Fibroblast of the aortic adventitia (primary cell): ENCODE data around the gene ZNF511. TPM values are rescaled to one million over a fixed set of nuclear protein-coding genes. Genes with fewer than 3 reads are reported as not detected.

Source experiments
- DNase-seq: peaks from one replicate; pipeline ENCODE4 v3.0.0-alpha.2; 2010; ENCODE audit warnings: low read depth
- H3K4me3 ChIP-seq: 2 replicates; pipeline ENCODE4 v1.5.1; 2011; ENCODE audit warnings: low read depth, mild to moderate bottlenecking, control low read depth, low read length, moderate library complexity
- CTCF ChIP-seq: IDR thresholded peaks from 2 replicates; pipeline ENCODE4 v1.5.1; 2011; ENCODE audit warnings: mild to moderate bottlenecking, low read length, control low read depth, inconsistent platforms; ENCODE audit not compliant: insufficient read depth
- total RNA-seq: library from RNA; depleted of rRNA; stranded (reverse); fragments of >200 nt; gene quantifications from 2 replicates; pipeline ENCODE4 v1.2.3, GENCODE V29; 2012; ENCODE audit warnings: low replicate concordance

ZNF511 gene
- total RNA-seq, 1 donor: 22.1 TPM

- no peak overlapping the region for H3K4me3 ChIP-seq
- no peak for TF ChIP-seq CTCF
- DNase-seq: no peak
Measured at GRCh38 chr10:133355266-133355665, 46.6 kb downstream of the ZNF511 start.

GRCh38 chr10:133355991-133356390 is 47.3 kb downstream of the ZNF511 start:
- TF ChIP-seq CTCF: no peak
- no peak for DNase-seq
- no peak overlapping the region for H3K4me3 ChIP-seq

GRCh38 chr10:133356549-133357284 is 48.0 kb downstream of the ZNF511 start:
- TF ChIP-seq CTCF: no peak
- H3K4me3 ChIP-seq: peak overlapping the region; percentile 67
- no peak for DNase-seq

GRCh38 chr10:133357285-133358161 is 48.8 kb downstream of the ZNF511 start, which contains the start of gene FUOM:
Gene FUOM (minus strand): TSS chr10:133358019. CDS start chr10:133358007, 12 bp downstream.
- DNase-seq: peak; percentile 13
- TF ChIP-seq CTCF: no peak
- peak within 1 kb of the TSS; percentile 67 for H3K4me3 ChIP-seq

GRCh38 chr10:133358162-133358924 is 49.6 kb downstream of the ZNF511 start:
- DNase-seq: no peak
- H3K4me3 ChIP-seq: no peak overlapping the region
- TF ChIP-seq CTCF: no peak

- TF ChIP-seq CTCF: no peak
- no peak overlapping the region for H3K4me3 ChIP-seq
- DNase-seq: no peak
Measured at GRCh38 chr10:133358925-133359310, 50.2 kb downstream of the ZNF511 start.
